GM18951 (cell line): Measurements from ENCODE around the gene RPL41.

Source experiments
- POLR2A ChIP-seq: IDR thresholded peaks from 4 replicates; pipeline ENCODE4 v1.6.1; 2011; ENCODE audit warnings: mild to moderate bottlenecking; ENCODE audit not compliant: insufficient read length, insufficient read depth; ENCODE audit errors: extremely low read depth
- in situ Hi-C: fragments of 300-500 bp; cut with MboI; formaldehyde crosslinking; loops from one replicate; pipeline ENCODE4 v1.12.0; 2022; ENCODE audit warnings: low sequenced_read_pairs, mixed read lengths, inconsistent platforms; ENCODE audit not compliant: unreplicated experiment

RPL41 gene

GRCh38 chr12:56157201-56158028, 41.0 kb downstream of the RPL41 start:
- in situ Hi-C loops = no loop called here
- peak; percentile 36 for TF ChIP-seq POLR2A

- peak; percentile 98 for TF ChIP-seq POLR2A
- in situ Hi-C loops = no loop called here
Observed at GRCh38 chr12:56158029-56158925, 41.8 kb downstream of the RPL41 start, which contains the start of gene MYL6. MYL6 (plus strand) TSS chr12:56158359; CDS start chr12:56158402, 43 bp downstream.

- in situ Hi-C loops = no loop called here
- no peak for TF ChIP-seq POLR2A
Observed at GRCh38 chr12:56158926-56159461, 42.6 kb downstream of the RPL41 start.

- in situ Hi-C loops = no loop called here
- no peak for TF ChIP-seq POLR2A
Observed at GRCh38 chr12:56159482-56160192, 43.2 kb downstream of the RPL41 start.

GRCh38 chr12:56160193-56160763, 43.8 kb downstream of the RPL41 start:
- TF ChIP-seq POLR2A = no peak
- in situ Hi-C loops = no loop called here

- TF ChIP-seq POLR2A = no peak
- in situ Hi-C loops = no loop called here
Observed at GRCh38 chr12:56160894-56161689, 44.7 kb downstream of the RPL41 start.

- in situ Hi-C loops = no loop called here
- TF ChIP-seq POLR2A = peak; percentile 10
Observed at GRCh38 chr12:56161690-56162351, 45.4 kb downstream of the RPL41 start.

- TF ChIP-seq POLR2A = no peak
- in situ Hi-C loops = no loop called here
Observed at GRCh38 chr12:56162468-56163290, 46.2 kb downstream of the RPL41 start.

- in situ Hi-C loops = no loop called here
- no peak for TF ChIP-seq POLR2A
Observed at GRCh38 chr12:56163533-56164344, 47.3 kb downstream of the RPL41 start.

GRCh38 chr12:56164345-56164729, 47.9 kb downstream of the RPL41 start:
- in situ Hi-C loops = no loop called here
- no peak for TF ChIP-seq POLR2A
